ENCODE measurements around the gene CGB3.

DNA sequence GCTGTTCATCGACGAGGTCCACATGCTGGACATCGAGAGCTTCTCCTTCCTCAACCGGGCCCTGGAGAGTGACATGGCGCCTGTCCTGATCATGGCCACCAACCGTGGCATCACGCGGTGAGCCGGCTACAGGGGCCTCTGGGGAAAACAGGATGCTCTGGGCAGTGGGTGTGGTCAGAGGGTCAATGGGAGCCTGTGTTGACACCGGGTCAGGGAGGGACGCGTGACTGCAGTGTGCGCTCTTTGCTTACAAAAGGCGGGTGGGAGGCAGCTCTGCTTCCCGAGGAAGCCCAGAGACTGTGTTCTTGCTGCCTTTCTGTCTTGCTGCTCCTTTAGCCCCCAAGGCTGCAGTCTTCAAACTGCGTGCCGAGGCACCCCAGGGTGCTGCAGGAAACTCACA is 12.9 kb downstream of the CGB3 start:
- TF ChIP-seq, protein P1, sequence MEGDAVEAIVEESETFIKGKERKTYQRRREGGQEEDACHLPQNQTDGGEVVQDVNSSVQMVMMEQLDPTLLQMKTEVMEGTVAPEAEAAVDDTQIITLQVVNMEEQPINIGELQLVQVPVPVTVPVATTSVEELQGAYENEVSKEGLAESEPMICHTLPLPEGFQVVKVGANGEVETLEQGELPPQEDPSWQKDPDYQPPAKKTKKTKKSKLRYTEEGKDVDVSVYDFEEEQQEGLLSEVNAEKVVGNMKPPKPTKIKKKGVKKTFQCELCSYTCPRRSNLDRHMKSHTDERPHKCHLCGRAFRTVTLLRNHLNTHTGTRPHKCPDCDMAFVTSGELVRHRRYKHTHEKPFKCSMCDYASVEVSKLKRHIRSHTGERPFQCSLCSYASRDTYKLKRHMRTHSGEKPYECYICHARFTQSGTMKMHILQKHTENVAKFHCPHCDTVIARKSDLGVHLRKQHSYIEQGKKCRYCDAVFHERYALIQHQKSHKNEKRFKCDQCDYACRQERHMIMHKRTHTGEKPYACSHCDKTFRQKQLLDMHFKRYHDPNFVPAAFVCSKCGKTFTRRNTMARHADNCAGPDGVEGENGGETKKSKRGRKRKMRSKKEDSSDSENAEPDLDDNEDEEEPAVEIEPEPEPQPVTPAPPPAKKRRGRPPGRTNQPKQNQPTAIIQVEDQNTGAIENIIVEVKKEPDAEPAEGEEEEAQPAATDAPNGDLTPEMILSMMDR (conservative IDR thresholded peaks at IDR 0.05): no peak
- TF ChIP-seq ZFX (IDR thresholded peaks at IDR 0.05): no peak
